ENCODE measurements around the gene ZNF724.

DNA sequence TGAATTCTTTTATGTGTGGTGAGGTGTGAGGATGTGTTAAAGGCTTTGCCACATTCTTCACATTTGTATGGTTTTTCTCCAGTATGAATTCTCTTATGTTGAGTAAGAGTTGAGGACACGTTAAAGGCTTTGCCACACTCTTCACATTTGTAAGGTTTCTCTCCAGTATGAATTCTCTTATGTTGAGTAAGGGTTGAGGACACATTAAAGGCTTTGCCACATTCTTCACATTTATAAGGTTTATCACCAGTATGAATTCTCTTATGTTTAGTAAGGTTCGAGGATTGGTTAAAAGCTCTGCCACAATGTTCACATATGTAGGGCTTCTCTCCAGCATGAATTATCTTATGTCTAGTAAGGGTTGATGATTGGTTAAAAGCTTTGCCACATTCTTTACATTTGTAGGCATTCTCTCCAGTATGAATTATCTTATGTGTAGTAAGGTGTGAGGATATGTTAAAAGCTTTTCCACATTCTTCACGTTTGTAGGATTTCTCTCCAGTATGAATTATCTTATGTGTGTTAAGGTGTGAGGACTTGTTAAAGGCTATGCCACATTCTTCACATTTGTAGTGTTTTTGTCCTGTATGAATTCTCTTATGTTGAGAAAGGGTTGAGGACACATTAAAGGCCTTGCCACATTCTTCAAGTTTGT is 27.1 kb downstream of the ZNF724 start:
- TF ChIP-seq, protein P1, sequence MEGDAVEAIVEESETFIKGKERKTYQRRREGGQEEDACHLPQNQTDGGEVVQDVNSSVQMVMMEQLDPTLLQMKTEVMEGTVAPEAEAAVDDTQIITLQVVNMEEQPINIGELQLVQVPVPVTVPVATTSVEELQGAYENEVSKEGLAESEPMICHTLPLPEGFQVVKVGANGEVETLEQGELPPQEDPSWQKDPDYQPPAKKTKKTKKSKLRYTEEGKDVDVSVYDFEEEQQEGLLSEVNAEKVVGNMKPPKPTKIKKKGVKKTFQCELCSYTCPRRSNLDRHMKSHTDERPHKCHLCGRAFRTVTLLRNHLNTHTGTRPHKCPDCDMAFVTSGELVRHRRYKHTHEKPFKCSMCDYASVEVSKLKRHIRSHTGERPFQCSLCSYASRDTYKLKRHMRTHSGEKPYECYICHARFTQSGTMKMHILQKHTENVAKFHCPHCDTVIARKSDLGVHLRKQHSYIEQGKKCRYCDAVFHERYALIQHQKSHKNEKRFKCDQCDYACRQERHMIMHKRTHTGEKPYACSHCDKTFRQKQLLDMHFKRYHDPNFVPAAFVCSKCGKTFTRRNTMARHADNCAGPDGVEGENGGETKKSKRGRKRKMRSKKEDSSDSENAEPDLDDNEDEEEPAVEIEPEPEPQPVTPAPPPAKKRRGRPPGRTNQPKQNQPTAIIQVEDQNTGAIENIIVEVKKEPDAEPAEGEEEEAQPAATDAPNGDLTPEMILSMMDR (IDR thresholded peaks at IDR 0.05; ENCODE audit: low read depth, low read length, poor library complexity, severe bottlenecking) = no peak
- TF ChIP-seq EZH2phosphoT487 (IDR thresholded peaks at IDR 0.05; ENCODE audit: borderline replicate concordance, low read length) = no peak
